Measurements from ENCODE around the gene AARSD1.

Gene AARSD1

GRCh38 chr17:42967925-42968324 is 3.7 kb upstream of the AARSD1 start:
- Histone ChIP-seq H4K20me1 (ENCODE audit: control insufficient read depth, insufficient read depth, low read depth, low read length) (no peaks in the 10 kb centered on the region), H3K4me1 (ENCODE audit: control insufficient read depth, low read length) (peaks cover 22% of the 10 kb centered on the region), H3K36me3 (ENCODE audit: control insufficient read depth, low read length) (peaks cover 5% of the 10 kb centered on the region), H3K9me3 (ENCODE audit: control insufficient read depth, insufficient read depth, low read length) (no peaks in the 10 kb centered on the region), H3K27me3 (ENCODE audit: control insufficient read depth, low read length) (no peaks in the 10 kb centered on the region), H3K9me2 (replicated peaks; ENCODE audit: control insufficient read depth, low read length) (no peaks in the 10 kb centered on the region), H3K4me2 (ENCODE audit: low read length) (no peak overlapping the region), H3K27ac (ENCODE audit: low read depth, low read length) (no peak overlapping the region), H3K4me3 (ENCODE audit: low read length) (no peak overlapping the region), H3K79me2 (ENCODE audit: control insufficient read depth, low read length) (peaks cover 22% of the 10 kb centered on the region), H3F3A (ENCODE audit: control insufficient read depth, insufficient read depth) (peaks cover 7% of the 10 kb centered on the region)
- TF ChIP-seq, protein P1, sequence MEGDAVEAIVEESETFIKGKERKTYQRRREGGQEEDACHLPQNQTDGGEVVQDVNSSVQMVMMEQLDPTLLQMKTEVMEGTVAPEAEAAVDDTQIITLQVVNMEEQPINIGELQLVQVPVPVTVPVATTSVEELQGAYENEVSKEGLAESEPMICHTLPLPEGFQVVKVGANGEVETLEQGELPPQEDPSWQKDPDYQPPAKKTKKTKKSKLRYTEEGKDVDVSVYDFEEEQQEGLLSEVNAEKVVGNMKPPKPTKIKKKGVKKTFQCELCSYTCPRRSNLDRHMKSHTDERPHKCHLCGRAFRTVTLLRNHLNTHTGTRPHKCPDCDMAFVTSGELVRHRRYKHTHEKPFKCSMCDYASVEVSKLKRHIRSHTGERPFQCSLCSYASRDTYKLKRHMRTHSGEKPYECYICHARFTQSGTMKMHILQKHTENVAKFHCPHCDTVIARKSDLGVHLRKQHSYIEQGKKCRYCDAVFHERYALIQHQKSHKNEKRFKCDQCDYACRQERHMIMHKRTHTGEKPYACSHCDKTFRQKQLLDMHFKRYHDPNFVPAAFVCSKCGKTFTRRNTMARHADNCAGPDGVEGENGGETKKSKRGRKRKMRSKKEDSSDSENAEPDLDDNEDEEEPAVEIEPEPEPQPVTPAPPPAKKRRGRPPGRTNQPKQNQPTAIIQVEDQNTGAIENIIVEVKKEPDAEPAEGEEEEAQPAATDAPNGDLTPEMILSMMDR (IDR thresholded peaks at IDR 0.05; ENCODE audit: low read depth, low read length, poor library complexity, severe bottlenecking) = no peak
- no peak for TF ChIP-seq EZH2phosphoT487 (IDR thresholded peaks at IDR 0.05; ENCODE audit: borderline replicate concordance, low read length)

GRCh38 chr17:42953669-42954068 is 10.6 kb downstream of the AARSD1 start:
- H3K79me2 ChIP-seq (ENCODE audit: control insufficient read depth, low read length) = no peaks in the 10 kb centered on the region
- H3K4me3 ChIP-seq (ENCODE audit: low read length) = no peak overlapping the region
- peaks cover 80% of the 10 kb centered on the region for H3K36me3 ChIP-seq (ENCODE audit: control insufficient read depth, low read length)
- H3K4me1 ChIP-seq (ENCODE audit: control insufficient read depth, low read length) = no peaks in the 10 kb centered on the region
- no peaks in the 10 kb centered on the region for H3F3A ChIP-seq (ENCODE audit: control insufficient read depth, insufficient read depth)
- H3K9me3 ChIP-seq (ENCODE audit: control insufficient read depth, insufficient read depth, low read length) = no peaks in the 10 kb centered on the region
- H3K4me2 ChIP-seq (ENCODE audit: low read length) = no peak overlapping the region
- TF ChIP-seq EZH2phosphoT487 (IDR thresholded peaks at IDR 0.05; ENCODE audit: borderline replicate concordance, low read length) = no peak
- TF ChIP-seq, protein P1 (IDR thresholded peaks at IDR 0.05; ENCODE audit: low read depth, low read length, poor library complexity, severe bottlenecking) = no peak
- H3K27ac ChIP-seq (ENCODE audit: low read depth, low read length) = no peak overlapping the region
- H4K20me1 ChIP-seq (ENCODE audit: control insufficient read depth, insufficient read depth, low read depth, low read length) = no peaks in the 10 kb centered on the region
- H3K9me2 ChIP-seq (replicated peaks; ENCODE audit: control insufficient read depth, low read length) = no peaks in the 10 kb centered on the region
- no peaks in the 10 kb centered on the region for H3K27me3 ChIP-seq (ENCODE audit: control insufficient read depth, low read length)

- H3F3A ChIP-seq (ENCODE audit: control insufficient read depth, insufficient read depth) = no peaks in the 10 kb centered on the region
- H3K36me3 ChIP-seq (ENCODE audit: control insufficient read depth, low read length) = peaks cover 57% of the 10 kb centered on the region
- no peaks in the 10 kb centered on the region for H3K79me2 ChIP-seq (ENCODE audit: control insufficient read depth, low read length)
- no peaks in the 10 kb centered on the region for H3K27me3 ChIP-seq (ENCODE audit: control insufficient read depth, low read length)
- no peaks in the 10 kb centered on the region for H3K9me2 ChIP-seq (replicated peaks; ENCODE audit: control insufficient read depth, low read length)
- no peaks in the 10 kb centered on the region for H4K20me1 ChIP-seq (ENCODE audit: control insufficient read depth, insufficient read depth, low read depth, low read length)
- TF ChIP-seq, protein P1 (IDR thresholded peaks at IDR 0.05; ENCODE audit: low read depth, low read length, poor library complexity, severe bottlenecking) = no peak
- TF ChIP-seq EZH2phosphoT487 (IDR thresholded peaks at IDR 0.05; ENCODE audit: borderline replicate concordance, low read length) = no peak
- no peak overlapping the region for H3K4me3 ChIP-seq (ENCODE audit: low read length)
- no peak overlapping the region for H3K27ac ChIP-seq (ENCODE audit: low read depth, low read length)
- H3K4me1 ChIP-seq (ENCODE audit: control insufficient read depth, low read length) = no peaks in the 10 kb centered on the region
- H3K9me3 ChIP-seq (ENCODE audit: control insufficient read depth, insufficient read depth, low read length) = no peaks in the 10 kb centered on the region
- H3K4me2 ChIP-seq (ENCODE audit: low read length) = no peak overlapping the region
Measured at GRCh38 chr17:42950044-42950783, 14.0 kb downstream of the AARSD1 start.
